Middle frontal gyrus (tissue), 1 donor: ENCODE results near the gene SATB1.

ENCODE experiments used
- DNase-seq: peaks from one replicate; pipeline ENCODE4 v3.0.0-alpha.2; 2015; ENCODE audit warnings: low spot score; ENCODE audit errors: extremely low spot score

SATB1 gene

DNA sequence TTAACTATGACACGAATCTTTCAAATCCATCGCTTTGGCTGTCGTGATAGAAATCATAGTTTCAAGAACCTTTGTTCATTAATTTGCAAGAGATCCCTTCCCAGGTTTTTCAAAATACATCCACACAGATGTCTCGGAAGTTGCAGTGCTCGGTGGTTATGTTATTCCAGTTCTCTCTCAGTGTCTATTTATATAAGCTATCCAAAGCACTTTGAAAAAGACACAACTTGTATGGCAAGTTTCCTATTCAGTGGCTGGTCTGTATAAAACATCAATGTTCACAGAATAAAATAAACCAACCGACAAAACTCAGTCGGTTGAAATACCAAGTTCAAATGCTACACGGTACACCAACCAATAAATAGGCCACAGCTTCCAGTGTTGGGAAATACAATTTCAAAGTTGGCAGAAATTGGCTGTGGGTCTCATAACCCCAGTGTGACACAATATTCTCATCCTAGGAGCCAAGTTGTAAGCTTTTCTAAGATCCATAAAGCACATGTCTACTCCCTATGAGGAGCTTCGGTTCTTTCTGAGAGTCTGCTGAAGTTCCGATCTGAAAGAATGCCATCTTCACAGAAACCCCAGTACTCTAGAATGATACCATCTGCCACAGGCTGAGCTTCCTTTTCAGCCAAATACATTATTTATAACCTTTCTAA lies 23.7 kb downstream of the SATB1 start:
- no peak for DNase-seq

DNA sequence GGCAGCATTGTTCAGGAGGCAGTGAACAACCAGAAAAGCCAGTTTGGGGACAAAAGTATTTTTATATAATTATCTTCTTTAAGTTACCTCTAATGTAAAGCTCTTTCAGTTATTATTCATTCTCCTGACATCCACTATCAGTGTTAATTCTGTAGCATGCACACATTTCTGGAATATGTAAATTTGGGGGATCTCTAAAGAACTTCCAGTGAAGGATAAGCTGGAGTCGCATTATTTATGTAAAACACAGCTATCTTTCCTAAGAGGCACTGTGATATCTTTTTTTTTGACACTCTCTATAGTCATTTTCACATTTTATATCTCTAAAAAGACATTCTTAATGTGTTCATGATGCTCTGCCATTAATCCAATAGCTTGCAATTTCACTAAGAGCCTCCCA lies 26.7 kb downstream of the SATB1 start:
- no peak for DNase-seq

- DNase-seq: no peak
Measured at GRCh38 chr3:18396428-18396827, 28.7 kb downstream of the SATB1 start.

GRCh38 chr3:18394384-18394995 lies 30.6 kb downstream of the SATB1 start:
- no peak for DNase-seq

DNA sequence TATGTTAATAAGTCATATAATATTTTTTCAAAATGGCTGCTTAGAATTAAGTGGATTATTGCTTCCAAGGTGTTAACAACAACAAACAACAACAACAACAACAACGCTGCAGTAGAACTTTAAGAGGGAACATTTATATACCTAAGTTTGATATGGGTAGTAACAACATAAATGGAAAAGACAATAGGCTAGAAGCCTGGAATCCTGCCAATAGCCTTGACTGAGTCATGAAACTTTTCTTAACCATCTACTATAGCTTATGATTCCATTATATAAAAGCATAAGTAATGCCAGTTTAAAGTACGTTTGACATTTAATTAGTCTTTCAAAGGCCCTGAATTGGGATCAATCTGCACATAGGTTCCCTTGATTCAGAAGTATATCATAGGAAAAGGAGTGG lies 31.2 kb downstream of the SATB1 start:
- DNase-seq: no peak

GRCh38 chr3:18390024-18390660 lies 35.0 kb downstream of the SATB1 start:
- no peak for DNase-seq

GRCh38 chr3:18389108-18389733 lies 35.9 kb downstream of the SATB1 start:
- DNase-seq: no peak

DNA sequence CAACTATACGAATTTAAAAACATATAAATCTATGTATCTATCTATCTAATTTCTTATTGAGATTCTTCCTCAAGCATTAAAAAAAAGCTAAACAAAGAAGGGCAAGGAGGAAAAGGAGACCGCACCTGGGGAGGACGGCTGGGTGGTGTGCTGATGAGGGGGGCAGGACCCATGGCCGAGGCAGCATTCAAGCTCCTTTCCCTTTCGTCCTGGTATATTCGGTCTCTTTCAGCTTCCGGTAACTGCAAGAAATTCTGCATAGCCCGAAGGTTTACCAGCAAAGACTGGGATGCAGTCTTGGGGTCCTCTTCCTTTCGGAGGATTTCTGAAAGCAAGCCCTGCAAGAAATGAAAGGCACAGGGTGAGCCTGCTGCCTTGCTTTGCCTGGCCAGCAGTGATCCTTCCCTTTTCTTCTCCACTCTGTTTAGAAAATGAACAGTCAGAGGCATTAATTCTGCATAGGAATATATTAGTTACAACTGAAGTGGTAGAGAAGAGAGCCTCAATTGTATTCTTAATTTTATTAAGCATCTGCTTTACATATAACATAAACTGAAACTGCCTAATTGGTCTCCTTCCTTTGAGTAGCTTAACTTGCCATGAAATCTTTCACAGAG lies 38.8 kb downstream of the SATB1 start:
- DNase-seq: no peak

GRCh38 chr3:18385706-18386105 lies 39.4 kb downstream of the SATB1 start:
- DNase-seq: no peak

DNA sequence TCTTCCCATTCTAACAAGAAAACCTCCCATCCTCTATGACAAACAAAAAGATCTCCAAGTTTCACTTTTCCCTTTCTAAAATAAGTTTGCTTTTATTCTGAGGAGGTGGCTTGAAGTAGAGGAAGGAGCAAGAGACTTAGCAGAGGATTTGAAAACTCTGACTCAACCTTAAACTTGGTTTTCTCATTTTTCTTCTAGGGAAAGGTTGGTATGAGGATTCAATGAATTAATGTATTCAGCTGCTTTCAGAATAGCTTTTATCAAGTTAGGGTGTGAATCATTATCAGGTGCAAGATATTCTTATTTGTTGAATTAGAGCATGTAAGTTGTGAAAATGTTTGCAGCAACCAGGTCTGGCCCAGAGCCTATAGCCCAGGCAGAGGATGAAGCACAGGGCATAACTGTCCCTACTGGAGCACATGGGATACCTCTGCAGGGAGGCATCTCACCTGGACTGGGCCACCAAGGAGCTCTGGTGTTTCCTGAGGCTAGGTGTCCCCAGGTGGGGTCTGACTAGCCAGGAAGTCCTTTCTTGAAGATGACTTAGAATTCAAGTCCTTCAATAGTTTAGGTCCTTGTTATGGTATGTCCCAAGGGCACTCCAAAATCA lies 42.3 kb downstream of the SATB1 start:
- no peak for DNase-seq

DNA sequence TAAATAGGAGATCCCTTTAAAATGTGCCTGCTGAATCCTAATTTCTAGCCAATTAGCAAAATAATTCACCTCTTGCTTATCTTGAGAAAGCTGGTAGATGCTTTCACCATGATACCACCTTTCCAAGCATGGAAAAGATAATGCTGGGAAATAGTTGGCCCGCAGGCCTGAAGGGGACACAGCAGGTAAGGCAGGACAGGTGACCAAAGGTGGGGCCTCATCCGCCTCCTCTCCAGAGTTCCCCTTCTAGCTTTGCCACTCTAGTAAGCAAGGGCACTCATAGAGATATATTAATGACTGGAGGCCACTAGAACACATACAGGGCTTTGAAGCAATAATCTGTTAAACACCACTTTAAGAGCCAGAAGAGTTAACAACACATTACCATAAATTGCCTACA lies 45.5 kb downstream of the SATB1 start:
- DNase-seq: no peak

GRCh38 chr3:18378218-18378617 lies 46.9 kb downstream of the SATB1 start:
- DNase-seq: no peak

- no peak for DNase-seq
Measured at GRCh38 chr3:18376682-18377081, 48.5 kb downstream of the SATB1 start.

GRCh38 chr3:18372786-18373405 lies 52.2 kb downstream of the SATB1 start:
- no peak for DNase-seq

DNA sequence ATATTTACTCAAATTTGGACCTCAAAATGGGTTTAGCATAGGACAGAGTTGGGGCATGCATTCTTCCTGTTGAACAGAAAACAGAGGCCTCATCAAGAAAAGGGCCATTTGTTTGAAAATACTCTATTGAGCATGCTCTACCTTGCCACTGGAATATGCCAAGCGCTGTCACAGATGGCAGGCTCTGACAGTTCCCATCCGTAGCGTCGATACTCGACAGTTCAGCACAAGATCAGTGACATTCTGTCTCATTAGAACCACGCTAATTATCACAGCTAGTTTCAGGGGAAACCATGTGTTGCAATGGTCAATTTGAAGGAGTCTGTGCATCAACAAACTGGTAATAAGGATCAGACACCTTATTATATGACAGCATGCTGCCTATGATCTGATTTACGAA lies 54.5 kb downstream of the SATB1 start:
- no peak for DNase-seq

DNA sequence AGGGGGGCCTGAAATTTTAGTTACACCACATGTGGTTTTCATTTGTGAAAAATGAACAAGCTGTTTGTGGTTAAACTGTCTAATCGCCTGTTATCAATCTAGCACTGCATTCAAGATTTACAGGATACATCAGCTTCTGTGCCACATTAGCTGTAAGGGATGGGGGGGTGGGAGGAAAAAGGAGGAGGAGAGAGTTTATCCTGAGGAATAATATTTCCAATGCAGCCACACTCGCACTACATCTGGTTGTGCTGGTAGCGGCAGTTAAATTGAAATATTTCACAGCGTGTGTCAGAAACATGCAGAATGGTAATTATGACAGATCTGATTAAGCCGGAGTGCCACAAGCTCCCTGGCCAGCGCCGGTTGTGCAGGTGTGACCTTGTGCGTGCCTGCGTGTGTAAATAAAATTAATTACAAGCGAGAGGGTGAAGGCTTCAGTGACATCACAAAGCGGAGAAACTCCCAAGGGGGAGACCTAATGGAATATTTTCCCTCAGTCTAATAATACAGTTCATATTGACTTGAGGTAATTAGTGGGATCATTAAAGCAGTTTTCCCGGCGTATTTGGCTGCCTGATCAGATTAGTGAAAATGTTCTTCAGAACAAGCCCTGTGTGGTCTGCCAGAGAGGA lies 55.5 kb downstream of the SATB1 start:
- no peak for DNase-seq

- no peak for DNase-seq
Measured at GRCh38 chr3:18366258-18366657, 58.9 kb downstream of the SATB1 start.

DNA sequence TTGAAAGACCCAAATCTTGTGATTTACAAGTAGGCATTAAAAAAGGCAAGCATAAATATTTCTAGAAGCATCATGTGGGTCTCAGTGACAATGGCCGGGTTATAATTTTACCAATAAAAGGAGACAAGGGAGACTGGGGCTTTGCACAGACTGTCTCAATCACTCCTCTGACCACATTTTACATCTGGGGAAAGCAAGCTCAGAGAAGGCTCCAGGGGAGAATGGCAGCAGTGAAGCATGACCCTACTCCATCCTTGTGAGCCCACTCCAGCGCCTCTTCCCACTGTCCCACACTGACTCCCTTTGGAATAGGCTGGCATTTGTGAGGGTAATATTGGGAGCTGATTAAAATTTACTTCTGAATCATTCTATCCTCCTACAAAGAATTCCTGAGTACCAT lies 61.8 kb downstream of the SATB1 start:
- no peak for DNase-seq

- no peak for DNase-seq
Measured at GRCh38 chr3:18357747-18358146, 67.4 kb downstream of the SATB1 start.

DNA sequence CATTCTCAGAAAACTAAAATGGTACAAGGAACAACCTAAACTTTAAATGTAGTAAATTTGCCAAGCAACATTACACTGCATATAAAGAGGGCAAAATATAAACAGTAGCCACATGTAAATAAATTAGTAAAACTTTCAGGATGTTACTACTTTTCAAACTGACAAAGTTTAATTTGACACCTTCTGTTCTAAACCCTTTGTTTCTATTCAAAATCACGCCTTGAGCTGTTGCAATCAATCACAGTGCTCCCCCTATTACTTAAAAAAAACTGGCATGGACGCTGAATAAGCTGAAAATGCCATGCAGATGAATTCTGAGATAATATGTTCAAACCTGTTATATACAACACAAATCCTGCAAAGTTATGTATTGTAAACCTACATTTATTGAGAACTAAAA lies 69.3 kb downstream of the SATB1 start:
- no peak for DNase-seq

- DNase-seq: no peak
Measured at GRCh38 chr3:18354701-18355100, 70.4 kb downstream of the SATB1 start.
